ENCODE data around the gene PMVK.
A peak's percentile ranks its signal among the peaks of the same experiment; 100 is the strongest.

PMVK gene

GRCh38 chr1:154944401-154945159 is 8.1 kb upstream of the PMVK start:
- no peak for DNase-seq

GRCh38 chr1:154943649-154944400 is 7.3 kb upstream of the PMVK start:
- peak overlapping the region; percentile 7 to 94 for H3K27ac Mint-ChIP-seq
- no peaks in the 10 kb centered on the region for H3K9me3 Mint-ChIP-seq
- peaks cover 74% of the 10 kb centered on the region for H3K4me1 Mint-ChIP-seq
- H3K27me3 Mint-ChIP-seq: no peaks in the 10 kb centered on the region
- peak overlapping the region; percentile 30 to 59 for H3K4me3 Mint-ChIP-seq
- DNase-seq (peak in 1 of 2 donors; percentile 43), ATAC-seq (peak; percentile 24)

More at GRCh38 chr1:154944401-154945159, 8.1 kb upstream of the PMVK start:
- ATAC-seq: no peak
- Mint-ChIP-seq H3K4me1 (peaks cover 69% of the 10 kb centered on the region), H3K27ac (no peak overlapping the region), H3K27me3 (no peaks in the 10 kb centered on the region), H3K4me3 (no peak overlapping the region), H3K9me3 (no peaks in the 10 kb centered on the region)

GRCh38 chr1:154941333-154942013 is 5.0 kb upstream of the PMVK start:
- Mint-ChIP-seq H3K9me3 (no peaks in the 10 kb centered on the region), H3K27me3 (no peaks in the 10 kb centered on the region), H3K4me3 (peak overlapping the region; percentile 58 to 67), H3K4me1 (peaks cover 77% of the 10 kb centered on the region), H3K27ac (peak overlapping the region; percentile 85 to 94)
- no peak for DNase-seq
- no peak for ATAC-seq

- H3K4me3 Mint-ChIP-seq: peak overlapping the region; percentile 58 to 67
- DNase-seq (peak in 1 of 2 donors; percentile 53), ATAC-seq (peak; percentile 39)
- H3K4me1 Mint-ChIP-seq: peaks cover 81% of the 10 kb centered on the region
- H3K9me3 Mint-ChIP-seq: no peaks in the 10 kb centered on the region
- H3K27me3 Mint-ChIP-seq: no peaks in the 10 kb centered on the region
- peak overlapping the region; percentile 47 to 85 for H3K27ac Mint-ChIP-seq
Measured at GRCh38 chr1:154940651-154941194, 4.2 kb upstream of the PMVK start.

GRCh38 chr1:154940213-154940560 is 3.7 kb upstream of the PMVK start:
- no peak for DNase-seq
- Mint-ChIP-seq H3K27ac (peak overlapping the region in 1 of 2 donors; percentile 61), H3K4me1 (peaks cover 84% of the 10 kb centered on the region), H3K9me3 (no peaks in the 10 kb centered on the region), H3K27me3 (no peaks in the 10 kb centered on the region), H3K4me3 (peak overlapping the region; percentile 58 to 67)
- no peak for ATAC-seq

- no peak for DNase-seq
- ATAC-seq: no peak
- Mint-ChIP-seq H3K27ac (peak overlapping the region in 1 of 2 donors; percentile 12), H3K4me1 (peaks cover 80% of the 10 kb centered on the region), H3K9me3 (no peaks in the 10 kb centered on the region), H3K27me3 (no peaks in the 10 kb centered on the region), H3K4me3 (peak overlapping the region; percentile 28 to 91)
Measured at GRCh38 chr1:154938604-154939399, 2.3 kb upstream of the PMVK start.

- no peaks in the 10 kb centered on the region for H3K9me3 Mint-ChIP-seq
- no peaks in the 10 kb centered on the region for H3K27me3 Mint-ChIP-seq
- H3K4me1 Mint-ChIP-seq: peaks cover 71% of the 10 kb centered on the region
- ATAC-seq: no peak
- no peak for DNase-seq
- peak overlapping the region; percentile 97 to 100 for H3K27ac Mint-ChIP-seq
- peak overlapping the region; percentile 91 to 92 for H3K4me3 Mint-ChIP-seq
Measured at GRCh38 chr1:154937988-154938386, 1.5 kb upstream of the PMVK start.

- Mint-ChIP-seq H3K9me3 (no peaks in the 10 kb centered on the region), H3K4me1 (peaks cover 65% of the 10 kb centered on the region), H3K4me3 (peak overlapping the region; percentile 91 to 92), H3K27me3 (no peaks in the 10 kb centered on the region), H3K27ac (peak overlapping the region; percentile 97 to 100)
- ATAC-seq (peak; percentile 88), DNase-seq (peak; percentile 92 to 94)
Measured at GRCh38 chr1:154937085-154937987, 817 bp upstream of the PMVK start.

- peak overlapping the region; percentile 91 to 92 for H3K4me3 Mint-ChIP-seq
- no peaks in the 10 kb centered on the region for H3K27me3 Mint-ChIP-seq
- no peak for DNase-seq
- peaks cover 51% of the 10 kb centered on the region for H3K4me1 Mint-ChIP-seq
- H3K9me3 Mint-ChIP-seq: no peaks in the 10 kb centered on the region
- peak overlapping the region; percentile 97 to 100 for H3K27ac Mint-ChIP-seq
- ATAC-seq: no peak
Measured at GRCh38 chr1:154935749-154936554, 567 bp downstream of the PMVK start.

GRCh38 chr1:154934358-154934948 is 2.1 kb downstream of the PMVK start:
- H3K4me1 Mint-ChIP-seq: peaks cover 40% of the 10 kb centered on the region
- DNase-seq (no peak), ATAC-seq (no peak)
- peak overlapping the region in 1 of 2 donors; percentile 25 for H3K4me3 Mint-ChIP-seq
- no peak overlapping the region for H3K27ac Mint-ChIP-seq
- no peaks in the 10 kb centered on the region for H3K27me3 Mint-ChIP-seq
- no peaks in the 10 kb centered on the region for H3K9me3 Mint-ChIP-seq

GRCh38 chr1:154931940-154932487 is 4.5 kb downstream of the PMVK start:
- Mint-ChIP-seq H3K27me3 (no peaks in the 10 kb centered on the region), H3K27ac (no peak overlapping the region), H3K4me3 (no peak overlapping the region), H3K4me1 (peaks cover 18% of the 10 kb centered on the region), H3K9me3 (no peaks in the 10 kb centered on the region)
- ATAC-seq (no peak), DNase-seq (no peak)

GRCh38 chr1:154926201-154926600 is 10.3 kb downstream of the PMVK start:
- Mint-ChIP-seq H3K9me3 (no peaks in the 10 kb centered on the region), H3K4me1 (peaks cover 12% of the 10 kb centered on the region), H3K27me3 (no peaks in the 10 kb centered on the region), H3K4me3 (no peak overlapping the region), H3K27ac (peak overlapping the region; percentile 59 to 90)
- no peak for ATAC-seq
- DNase-seq: no peak

All from stimulated activated naive CD8-positive, alpha-beta T cell treated with anti-CD3 and anti-CD28 coated beads, Interleukin-15, amount 100 ng/mL, for 72 hours (primary cell).